AG09309 (cell line): ENCODE results near the gene HNRNPR.

Source experiments
- DNase-seq: peaks from one replicate; pipeline ENCODE4 v3.0.0-alpha.2; 2010; ENCODE audit warnings: low read depth
- H3K4me3 ChIP-seq: 2 replicates; pipeline ENCODE4 v1.5.1; 2011; ENCODE audit warnings: mild to moderate bottlenecking, low read depth, low read length, moderate library complexity; ENCODE audit not compliant: control insufficient read depth
- TF ChIP-seq, protein P1 (sequence below): IDR thresholded peaks from 2 replicates; pipeline ENCODE4 v1.5.1; 2011; ENCODE audit warnings: mild to moderate bottlenecking, low read depth, low read length, inconsistent platforms; ENCODE audit not compliant: insufficient read depth, control insufficient read depth; ENCODE audit errors: missing control alignments

The HNRNPR gene

DNA sequence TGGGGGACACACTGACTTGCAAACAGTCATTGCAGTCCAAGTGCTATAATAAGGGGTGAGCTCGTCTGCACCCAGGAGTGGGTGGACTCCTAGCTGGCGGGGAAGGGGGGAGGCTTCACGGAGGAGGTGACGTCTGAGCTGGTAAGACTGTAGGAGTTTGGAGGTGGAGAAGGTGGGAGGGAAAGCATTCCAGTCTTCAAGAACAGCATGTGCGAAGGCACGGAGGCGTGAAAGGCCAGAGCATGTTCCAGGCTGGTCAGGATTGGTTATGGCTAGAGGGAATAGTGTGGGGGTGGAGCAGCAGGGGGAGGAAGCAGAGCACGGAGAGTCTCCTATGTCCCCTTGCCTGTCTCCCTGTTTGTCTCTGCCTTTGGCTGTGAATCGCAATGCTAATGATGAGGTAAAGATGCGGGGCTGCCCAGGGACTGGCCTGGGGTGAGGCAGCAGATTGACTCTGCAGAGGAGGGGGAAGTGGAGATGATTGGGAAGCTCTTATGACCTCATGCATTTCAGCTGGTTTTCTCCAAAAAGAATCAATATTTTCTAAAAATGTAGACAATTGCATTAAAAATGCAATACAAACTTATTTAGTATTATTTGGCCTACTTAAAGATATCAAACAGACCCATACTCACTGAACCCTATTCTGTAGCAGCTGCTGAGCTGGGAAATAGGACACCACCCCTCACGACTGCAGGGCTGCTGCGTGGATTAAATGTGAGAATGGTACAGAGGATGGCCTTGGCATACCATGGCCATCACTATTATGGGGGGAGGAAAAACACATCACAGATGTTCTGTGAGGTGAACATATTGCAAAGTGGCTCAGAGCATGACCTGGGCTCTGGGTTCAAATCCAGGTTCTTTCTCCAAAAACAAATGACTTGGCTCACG, 28.1 kb upstream of the HNRNPR start:
- TF ChIP-seq, protein P1, sequence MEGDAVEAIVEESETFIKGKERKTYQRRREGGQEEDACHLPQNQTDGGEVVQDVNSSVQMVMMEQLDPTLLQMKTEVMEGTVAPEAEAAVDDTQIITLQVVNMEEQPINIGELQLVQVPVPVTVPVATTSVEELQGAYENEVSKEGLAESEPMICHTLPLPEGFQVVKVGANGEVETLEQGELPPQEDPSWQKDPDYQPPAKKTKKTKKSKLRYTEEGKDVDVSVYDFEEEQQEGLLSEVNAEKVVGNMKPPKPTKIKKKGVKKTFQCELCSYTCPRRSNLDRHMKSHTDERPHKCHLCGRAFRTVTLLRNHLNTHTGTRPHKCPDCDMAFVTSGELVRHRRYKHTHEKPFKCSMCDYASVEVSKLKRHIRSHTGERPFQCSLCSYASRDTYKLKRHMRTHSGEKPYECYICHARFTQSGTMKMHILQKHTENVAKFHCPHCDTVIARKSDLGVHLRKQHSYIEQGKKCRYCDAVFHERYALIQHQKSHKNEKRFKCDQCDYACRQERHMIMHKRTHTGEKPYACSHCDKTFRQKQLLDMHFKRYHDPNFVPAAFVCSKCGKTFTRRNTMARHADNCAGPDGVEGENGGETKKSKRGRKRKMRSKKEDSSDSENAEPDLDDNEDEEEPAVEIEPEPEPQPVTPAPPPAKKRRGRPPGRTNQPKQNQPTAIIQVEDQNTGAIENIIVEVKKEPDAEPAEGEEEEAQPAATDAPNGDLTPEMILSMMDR: no peak
- DNase-seq: no peak
- H3K4me3 ChIP-seq: no peak overlapping the region

DNA sequence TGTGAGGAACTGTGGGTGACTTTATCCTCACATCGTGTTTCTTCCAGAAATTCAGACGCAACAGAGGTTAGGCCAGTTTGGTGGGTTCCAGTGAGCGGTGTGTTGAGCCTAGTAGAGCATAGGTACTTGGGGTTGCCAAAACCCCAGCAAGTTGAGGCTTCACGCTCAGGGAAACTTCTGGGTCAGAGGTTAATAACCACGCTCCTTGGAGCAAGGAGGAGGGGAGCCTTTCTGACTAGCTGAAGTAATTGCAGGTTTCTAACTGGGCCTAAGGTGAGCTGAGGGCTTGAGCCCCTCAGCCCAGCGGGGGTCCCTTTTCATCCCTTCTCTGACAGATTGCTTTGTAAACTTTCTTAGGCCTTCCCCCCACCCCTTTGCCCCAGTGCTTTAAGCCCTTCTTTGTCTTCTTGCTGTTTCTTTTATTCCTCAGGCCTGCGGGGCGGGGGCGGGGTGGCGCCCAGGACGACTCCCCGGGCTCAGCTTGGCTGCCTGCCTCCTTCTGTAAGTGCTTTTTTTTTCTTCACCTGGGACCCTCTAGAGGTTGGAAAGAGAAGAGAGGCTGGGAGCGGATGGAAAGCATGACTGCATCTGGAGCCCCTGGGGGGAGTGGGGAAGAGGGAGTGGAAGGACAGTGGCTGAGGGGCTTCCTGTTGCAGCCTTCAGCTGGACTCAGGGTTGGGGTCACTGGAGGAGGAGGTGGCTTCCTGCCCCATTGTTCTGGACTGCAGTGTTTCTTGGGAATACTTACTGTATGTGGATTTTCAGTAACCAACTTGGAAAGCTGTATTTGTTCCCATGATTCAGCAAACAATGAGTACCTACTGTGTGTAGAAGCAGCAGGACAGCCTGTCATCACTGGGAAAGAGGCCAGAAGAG, 26.9 kb upstream of the HNRNPR start:
- no peak for DNase-seq
- TF ChIP-seq, protein P1: no peak
- no peak overlapping the region; the same call in 1 of the 2 replicates for H3K4me3 ChIP-seq

- peak overlapping the region; percentile 80 for H3K4me3 ChIP-seq
- TF ChIP-seq, protein P1: no peak
- DNase-seq: no peak
Measured at GRCh38 chr1:23370330-23370708, 26.2 kb upstream of the HNRNPR start.

- TF ChIP-seq, protein P1: no peak
- DNase-seq: peak; percentile 50
- peak within 1 kb of the TSS; percentile 80 for H3K4me3 ChIP-seq
Measured at GRCh38 chr1:23369335-23370013, 25.4 kb upstream of the HNRNPR start, which contains the start of gene ZNF436. ZNF436 (minus strand) TSS chr1:23369836; CDS start chr1:23368005, 1,831 bp downstream.

- TF ChIP-seq, protein P1: no peak
- DNase-seq: peak; percentile 67
- H3K4me3 ChIP-seq: peak overlapping the region; percentile 80
Measured at GRCh38 chr1:23368562-23369334, 24.7 kb upstream of the HNRNPR start.
